Measurements from ENCODE around the gene GLB1L2. TPM values are rescaled to one million over a fixed set of nuclear protein-coding genes. Genes with fewer than 3 reads are reported as not detected.
"Not testable (repeated sequence)": the region's sequence is repeated elsewhere in the genome, so short reads cannot be mapped to it uniquely, and the experiment has no call there.

GLB1L2 gene
- total RNA-seq, result 0.25 and 0.39 TPM in 2 replicates

DNA sequence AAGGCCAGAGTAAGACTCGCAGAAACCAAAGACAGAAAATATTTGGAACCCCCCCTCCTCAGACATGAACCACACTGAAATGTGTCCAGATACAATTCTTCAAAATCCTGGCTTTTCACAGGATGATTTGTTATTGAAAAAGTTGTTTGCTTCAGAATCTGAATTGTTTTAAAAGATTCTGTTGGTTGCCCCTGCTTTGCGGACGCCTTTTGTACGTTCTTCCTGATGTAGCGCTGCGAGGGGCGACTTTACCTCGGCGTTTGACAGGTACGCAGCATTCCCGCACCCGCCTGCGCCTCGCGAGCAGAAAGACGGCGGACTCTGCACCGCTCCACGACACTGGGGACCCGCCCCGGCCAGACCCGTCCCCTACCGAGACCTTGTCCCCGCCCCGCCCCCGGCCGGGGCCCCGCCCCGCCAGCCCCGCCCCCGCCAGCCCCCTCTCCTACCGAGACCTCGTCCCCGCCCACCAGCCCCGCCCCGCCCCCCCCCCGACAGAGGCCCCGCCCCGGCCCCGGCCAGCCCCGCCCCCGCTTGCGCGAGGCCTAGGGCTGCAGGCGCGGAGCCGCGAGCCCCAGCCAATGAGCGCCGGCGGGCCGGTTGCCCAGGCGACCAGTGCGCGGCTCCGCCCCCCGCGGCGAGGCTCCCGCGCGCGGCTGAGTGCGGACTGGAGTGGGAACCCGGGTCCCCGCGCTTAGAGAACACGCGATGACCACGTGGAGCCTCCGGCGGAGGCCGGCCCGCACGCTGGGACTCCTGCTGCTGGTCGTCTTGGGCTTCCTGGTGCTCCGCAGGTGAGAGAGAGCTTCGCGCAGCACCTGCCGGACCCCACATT lies at the start of gene GLB1L2:
Gene GLB1L2, plus strand, starts transcription at position 635 of the 835 bp plus-strand sequence. Its CDS starts 74 bp downstream, at position 709.
- DNase-seq (ENCODE audit: low read depth in 2 of 2), result peak; percentile 18 to 59

DNA sequence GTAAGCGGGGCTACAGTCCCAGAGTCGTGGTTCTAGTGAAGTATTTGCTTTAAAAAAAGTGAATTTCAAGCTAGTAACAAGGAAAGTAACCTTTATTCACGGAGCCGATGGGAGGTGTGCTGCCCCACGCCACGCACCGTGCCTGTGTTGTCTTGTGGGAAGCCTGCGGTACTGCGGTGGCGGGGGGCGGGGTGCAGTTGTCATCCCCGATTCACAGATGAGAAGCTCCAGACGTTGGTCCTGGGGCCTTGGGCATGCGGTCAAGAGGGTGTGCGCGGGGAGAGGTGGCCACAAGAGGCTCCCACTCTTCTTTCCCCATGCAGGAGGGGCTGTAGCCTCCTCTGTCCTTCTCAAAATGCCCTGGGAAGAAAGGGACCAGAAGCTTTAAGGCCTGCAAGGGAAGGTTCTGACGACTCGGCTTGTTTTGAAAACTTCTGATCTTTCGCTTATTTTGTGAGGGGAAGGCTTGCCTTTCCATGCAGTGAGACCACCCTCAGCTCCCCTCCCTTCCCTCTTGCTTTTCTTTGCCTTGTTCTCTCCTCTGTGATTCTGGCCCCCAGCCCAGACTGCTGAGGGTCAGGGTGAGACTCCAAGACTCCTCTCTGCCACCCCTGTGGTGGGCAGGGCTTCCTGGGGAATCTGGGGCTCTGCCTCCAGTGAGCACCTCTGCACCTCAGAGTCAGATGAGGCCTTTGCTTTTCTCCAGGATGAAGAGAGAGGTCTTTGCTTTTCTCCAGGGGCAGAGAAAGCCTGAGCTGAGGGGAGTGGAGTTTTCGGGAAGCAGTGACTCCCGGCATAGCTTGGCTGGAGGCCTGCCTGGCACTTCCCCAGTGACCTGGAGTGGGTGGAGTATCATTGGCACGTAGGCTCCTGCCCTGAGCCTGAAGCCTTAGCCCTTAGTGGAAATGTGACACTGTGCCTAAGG lies 49.4 kb upstream of the GLB1L2 start:
- DNase-seq (ENCODE audit: low read depth in 2 of 2), result no peak

DNA sequence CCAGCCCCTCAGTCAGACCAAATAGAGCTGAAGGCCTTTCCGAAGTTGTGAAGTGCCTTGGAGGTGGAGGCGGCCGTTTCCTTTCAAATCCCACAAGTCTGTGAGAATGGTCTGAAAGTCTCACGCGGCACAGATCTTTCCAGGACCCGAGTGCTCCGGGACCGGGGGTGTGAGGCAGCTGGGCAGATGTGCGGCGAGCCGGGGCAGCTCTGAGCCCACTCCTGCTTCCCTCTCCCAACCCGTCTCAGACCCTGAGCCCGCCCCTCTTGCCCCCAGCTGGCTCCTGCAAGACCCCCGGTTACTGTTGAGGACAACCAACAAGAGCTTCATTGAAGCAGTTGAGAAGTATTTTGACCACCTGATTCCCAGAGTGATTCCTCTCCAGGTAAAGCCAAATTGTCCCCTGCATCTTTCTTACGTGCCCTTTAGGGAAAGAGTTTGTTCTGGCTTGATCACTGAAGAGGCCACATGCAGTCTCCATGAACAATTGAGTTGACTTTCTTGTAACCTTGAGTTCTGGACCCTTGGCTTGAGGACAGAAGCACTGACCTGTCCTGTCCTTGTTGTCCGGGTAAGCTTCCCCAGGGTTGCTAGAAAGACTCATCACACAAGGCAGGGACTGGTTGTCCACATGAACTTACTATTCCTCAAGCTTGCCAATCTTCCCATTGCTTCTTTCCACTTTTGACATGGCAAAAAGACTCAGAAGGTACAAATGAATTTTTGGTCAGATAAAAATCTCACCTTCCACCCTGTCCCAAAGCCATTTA lies 48.1 kb upstream of the GLB1L2 start:
- DNase-seq (ENCODE audit: low read depth in 2 of 2), result no peak

GRCh38 chr11:134284349-134284748 lies 47.4 kb upstream of the GLB1L2 start:
- not testable (repeated sequence) for DNase-seq (ENCODE audit: low read depth in 2 of 2)

DNA sequence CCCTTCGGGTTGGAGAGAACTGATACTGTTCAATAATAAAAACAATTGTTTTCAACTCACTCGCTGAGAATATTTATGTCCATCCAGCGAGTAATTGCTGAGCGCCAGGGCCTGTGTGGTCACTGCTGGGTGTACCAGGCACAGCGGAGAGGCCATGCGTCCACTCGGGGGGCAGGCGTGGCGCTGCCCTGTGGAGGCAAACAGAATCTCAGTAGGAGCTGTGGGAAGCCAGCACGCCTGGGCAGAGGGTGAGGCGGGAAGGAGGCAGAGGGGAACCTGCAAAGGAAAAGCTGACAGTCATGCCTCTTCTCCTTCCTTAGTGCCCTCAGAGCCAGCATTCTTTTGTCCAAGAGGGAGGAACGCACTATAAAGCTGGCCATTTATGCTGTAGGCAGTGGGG lies 44.2 kb upstream of the GLB1L2 start:
- DNase-seq (ENCODE audit: low read depth in 2 of 2), result no peak

DNA sequence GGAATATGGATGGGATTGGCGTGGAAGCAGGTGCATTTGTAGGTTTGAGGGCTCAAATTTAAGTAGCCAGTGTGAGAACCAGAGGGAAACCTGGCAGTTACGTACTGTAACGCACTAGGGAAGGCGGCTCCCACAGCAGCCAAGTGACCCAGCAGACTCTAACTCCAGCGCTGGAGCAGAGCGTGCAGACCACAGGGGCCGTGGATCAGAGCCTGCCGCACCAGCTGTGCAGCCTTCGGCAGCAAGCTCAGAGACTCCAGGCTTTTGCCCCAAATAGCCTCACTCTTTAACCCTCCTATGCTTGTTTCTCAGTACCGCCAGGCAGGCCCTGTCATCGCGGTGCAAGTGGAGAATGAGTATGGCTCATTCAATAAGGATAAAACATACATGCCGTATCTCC lies 43.3 kb upstream of the GLB1L2 start:
- DNase-seq (ENCODE audit: low read depth in 2 of 2), result no peak

DNA sequence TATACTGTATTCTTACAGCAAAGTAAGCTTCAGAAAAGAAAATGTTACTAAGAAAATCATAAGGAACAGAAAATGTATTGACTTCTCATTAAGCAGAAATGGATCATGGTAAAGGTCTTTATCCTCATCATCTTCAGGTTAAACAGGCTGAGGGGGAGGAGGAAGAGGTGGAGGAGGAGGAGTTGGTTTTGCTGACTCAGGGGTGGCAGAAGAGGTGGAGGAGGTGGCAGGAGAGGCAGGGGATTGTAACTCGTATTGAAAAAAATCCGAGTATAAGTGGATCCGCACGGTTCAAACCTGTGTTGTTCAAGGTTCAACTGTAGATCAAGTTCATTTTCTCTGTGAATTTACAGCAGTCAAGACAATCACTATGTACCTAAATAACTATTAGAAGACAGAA lies 42.6 kb upstream of the GLB1L2 start:
- no peak for DNase-seq (ENCODE audit: low read depth in 2 of 2)

GRCh38 chr11:134289789-134290188 lies 42.0 kb upstream of the GLB1L2 start:
- DNase-seq (ENCODE audit: low read depth in 2 of 2), result no peak

GRCh38 chr11:134290646-134291045 lies 41.1 kb upstream of the GLB1L2 start:
- DNase-seq (ENCODE audit: low read depth in 2 of 2), result no peak

DNA sequence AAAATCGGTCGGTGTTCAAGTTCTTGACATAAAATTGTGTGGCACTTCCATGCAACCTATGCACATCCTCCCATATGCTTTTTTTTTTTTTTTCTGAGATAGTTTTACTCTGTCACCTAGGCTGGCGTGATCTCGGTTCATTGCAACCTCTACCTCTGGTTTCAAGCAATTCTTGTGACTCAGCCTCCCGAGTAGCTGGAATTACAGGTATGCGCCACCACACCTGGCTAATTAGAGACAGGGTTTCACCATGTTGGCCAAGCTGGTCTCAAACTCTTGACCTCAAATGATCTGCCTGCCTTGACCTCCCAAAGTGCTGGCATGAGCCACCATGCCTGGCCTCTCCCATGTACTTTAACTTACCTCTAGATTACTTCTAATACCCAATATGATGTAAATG lies 40.6 kb upstream of the GLB1L2 start:
- no peak for DNase-seq (ENCODE audit: low read depth in 2 of 2)

DNA sequence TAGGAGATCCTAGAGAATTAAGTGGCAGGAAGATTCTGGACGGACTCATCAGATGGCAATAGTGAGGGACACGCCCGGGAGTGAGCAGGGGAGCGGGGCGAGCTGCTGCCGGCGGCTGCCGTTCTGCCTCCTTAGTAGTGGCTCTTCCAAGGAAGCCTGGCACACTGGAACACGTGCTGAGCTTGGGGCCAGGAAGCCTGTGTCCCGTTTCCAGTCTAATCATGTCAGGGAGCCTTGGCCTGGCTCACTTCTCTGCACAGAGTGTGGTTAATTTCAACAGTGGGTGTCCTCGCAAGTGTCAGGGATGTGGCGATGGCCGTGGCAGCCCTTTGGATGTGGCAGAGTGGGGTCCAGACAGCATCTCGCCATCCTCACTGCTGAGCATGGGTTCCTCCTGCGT lies 39.1 kb upstream of the GLB1L2 start:
- DNase-seq (ENCODE audit: low read depth in 2 of 2), result no peak

DNA sequence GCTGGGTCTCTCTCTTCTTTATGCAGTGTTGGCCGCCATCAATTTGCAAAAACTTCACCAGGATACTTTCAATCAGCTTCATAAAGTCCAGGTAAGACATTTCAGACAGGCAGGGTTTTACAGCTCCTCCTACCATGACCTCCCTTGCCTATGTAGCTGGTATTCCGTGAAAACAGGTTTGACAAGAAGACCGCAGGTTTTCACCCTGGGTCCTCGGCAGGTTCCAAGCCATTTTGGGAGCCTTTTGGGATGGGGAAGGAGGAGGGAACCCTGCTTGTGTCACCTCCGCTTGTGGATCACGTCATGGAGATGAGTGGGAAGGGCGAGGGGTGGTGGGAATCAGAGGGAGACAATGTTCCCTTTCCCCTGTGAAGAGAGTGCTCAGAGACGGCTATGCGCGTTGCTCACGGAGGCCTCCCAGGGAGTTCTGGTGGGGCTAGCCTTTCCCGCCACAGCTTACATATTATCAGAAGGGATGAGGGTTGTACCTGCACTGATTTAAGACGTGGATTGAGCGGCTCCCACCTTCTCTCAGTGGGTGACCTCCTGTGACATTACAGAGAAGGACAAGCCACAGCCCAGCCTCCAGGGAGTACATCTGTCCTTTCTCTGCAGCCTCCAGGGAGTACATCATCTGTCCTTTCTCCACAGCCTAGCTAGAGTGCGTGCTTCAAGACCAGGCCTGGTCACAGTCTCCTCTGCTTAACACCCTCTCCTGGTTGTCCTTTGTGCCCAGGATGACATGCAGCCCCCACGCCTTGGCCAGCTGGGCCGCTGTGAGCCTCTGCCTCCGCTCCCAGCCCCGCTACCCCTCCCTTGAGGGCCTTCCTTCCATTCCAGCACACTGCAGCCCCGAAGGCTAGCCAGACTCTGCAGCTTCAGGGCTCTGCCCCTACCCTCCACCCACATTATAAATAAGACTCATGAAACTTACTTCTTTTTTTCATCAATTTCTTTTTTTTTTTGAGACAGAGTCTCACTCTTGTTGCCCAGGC lies 38.4 kb upstream of the GLB1L2 start:
- DNase-seq (ENCODE audit: low read depth in 2 of 2), result no peak

DNA sequence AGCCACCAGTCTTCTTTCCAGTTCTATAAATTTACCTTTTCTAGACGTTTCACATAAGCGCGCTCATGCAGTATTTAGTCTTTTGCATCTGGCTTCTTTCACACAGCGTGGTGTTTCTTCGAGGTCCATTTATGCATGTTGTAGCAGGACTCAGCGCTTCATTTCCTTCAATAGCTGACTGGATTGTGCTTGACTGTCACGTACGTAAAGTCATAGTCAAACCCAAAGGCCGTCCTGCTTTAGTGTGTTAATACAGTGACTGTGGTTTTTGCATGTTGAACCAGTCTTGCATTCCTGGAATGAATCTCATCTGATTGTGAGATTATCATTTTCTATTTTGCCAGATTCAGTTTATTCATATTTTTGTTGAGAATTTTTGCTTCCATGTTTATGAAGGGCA lies 37.1 kb upstream of the GLB1L2 start:
- DNase-seq (ENCODE audit: low read depth in 2 of 2), result no peak

GRCh38 chr11:134312223-134312622 lies 19.6 kb upstream of the GLB1L2 start:
- no peak for DNase-seq (ENCODE audit: low read depth in 2 of 2)

DNA sequence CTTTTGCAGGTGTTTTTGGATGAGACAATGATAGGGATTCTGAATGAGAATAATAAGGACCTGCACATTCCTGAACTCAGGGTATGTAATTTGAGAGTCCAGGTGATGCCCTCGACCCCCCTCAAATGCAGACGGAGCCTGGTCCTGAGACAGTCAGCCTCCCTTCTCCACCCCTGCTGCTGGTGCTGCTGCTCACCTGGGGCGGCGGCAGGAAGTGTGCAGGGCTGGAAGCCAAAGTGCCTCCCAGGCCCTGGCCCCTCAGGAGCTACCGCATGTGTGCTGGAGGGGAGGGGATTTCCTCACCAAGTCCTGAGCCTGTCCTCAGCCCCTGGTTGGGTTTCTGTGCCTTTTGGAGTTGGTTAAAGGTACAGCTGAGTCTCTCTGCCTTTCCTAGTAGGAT lies 19.0 kb upstream of the GLB1L2 start:
- DNase-seq (ENCODE audit: low read depth in 2 of 2), result no peak

- DNase-seq (ENCODE audit: low read depth in 2 of 2), result no peak
These were observed 18.4 kb upstream of the GLB1L2 start for GRCh38 chr11:134313379-134313778.

DNA sequence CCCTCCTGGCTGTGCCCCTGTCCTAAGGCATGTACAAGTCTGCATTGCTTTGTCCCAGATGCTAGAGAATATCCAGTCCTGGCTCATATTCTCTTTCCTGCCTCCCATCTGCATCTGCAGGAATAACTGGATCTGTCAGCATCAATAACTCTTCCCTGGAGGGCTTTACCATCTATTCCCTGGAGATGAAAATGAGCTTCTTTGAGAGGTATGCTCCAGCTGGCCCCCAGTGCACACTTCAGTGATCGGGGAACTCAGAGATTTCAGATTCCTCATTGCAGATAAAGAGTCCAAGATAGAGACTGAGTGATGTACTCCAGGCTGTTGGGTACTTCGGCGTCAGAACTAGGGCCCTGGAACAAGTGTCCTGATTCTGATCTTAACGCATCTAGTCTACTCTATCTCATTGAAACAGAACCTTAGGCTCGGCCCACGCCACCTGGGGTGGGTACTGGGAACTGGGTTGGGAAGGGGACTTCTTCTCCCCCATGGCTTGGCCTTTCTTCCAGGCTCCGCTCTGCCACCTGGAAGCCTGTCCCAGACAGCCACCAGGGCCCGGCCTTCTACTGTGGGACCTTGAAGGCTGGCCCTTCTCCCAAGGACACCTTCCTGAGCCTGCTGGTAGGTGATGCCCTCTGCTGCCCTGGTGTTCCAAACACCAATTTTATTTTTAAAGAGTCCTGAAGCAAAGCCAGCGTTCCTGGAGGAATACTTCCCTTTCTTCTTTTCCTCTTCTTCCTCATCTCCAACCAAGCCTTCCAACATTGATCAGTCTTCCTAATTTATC lies 17.8 kb upstream of the GLB1L2 start:
- no peak for DNase-seq (ENCODE audit: low read depth in 2 of 2)

- no peak for DNase-seq (ENCODE audit: low read depth in 2 of 2)
These were observed 14.7 kb upstream of the GLB1L2 start for GRCh38 chr11:134317103-134317502.

GRCh38 chr11:134321373-134321772 lies 10.4 kb upstream of the GLB1L2 start:
- DNase-seq (ENCODE audit: low read depth in 2 of 2), result not testable (repeated sequence)

DNA sequence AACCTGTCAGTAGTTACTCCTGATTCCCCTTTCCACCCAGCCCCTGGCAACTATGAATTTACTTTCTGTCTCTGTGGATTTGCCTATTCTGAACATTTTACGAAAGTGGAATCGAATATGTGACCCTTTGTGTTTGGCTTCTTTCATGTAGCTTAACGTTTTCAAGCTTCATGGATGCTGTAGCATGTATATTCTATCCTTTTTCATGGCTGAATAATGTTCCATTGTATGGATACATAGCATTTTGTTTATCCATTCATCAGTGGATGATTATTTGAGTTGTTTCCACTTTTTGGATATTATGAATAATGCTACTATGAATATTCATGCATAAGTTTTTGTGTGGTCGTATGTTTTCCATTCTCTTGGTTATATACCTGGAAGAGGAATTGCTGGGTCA lies 9.2 kb upstream of the GLB1L2 start:
- no peak for DNase-seq (ENCODE audit: low read depth in 2 of 2)
